ENCODE results near the gene RCBTB2. TPM values are rescaled to one million over a fixed set of nuclear protein-coding genes. Genes with fewer than 3 reads are reported as not detected.

Gene RCBTB2
- total and polyA plus RNA-seq, 12 donors = 9.8 to 36.4 (median 16.9) TPM

DNA sequence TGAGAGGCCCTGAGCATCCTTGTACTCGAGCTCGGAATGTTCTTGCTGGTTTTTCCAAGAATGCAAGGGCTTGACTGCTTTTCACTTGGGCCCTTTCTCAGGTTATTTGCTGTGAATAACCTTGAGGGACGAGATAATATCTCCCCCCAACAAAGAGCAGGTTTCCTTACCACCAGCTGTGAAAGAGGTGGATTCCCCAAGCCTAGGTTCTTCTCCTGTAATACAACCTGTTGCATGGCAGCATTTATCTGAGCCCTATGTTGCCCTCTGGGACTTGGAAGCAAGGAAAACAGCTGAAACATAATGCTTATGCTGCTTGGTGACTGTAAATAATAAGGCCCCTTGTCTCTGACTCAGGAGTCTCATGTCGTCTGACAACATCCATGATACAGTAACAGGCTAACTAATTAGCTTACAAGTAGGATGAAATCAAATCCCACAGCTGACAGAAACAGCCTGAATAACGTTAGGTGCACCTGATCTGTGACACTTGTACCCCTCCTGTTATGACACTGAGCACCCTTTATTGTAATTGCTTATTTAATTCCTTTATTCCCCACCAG lies 43.6 kb upstream of the RCBTB2 start:
- 82 to 94% (median 85%) methylated on average over 5 of the region's 5 CpGs for WGBS, 4 donors
- intact Hi-C loops (cut with DNase I) = loop anchor here (10.0 kb wide), 3 partner anchors 52 to 452 kb away; no protein-coding TSS in a partner anchor
- TF ChIP-seq, protein P1, sequence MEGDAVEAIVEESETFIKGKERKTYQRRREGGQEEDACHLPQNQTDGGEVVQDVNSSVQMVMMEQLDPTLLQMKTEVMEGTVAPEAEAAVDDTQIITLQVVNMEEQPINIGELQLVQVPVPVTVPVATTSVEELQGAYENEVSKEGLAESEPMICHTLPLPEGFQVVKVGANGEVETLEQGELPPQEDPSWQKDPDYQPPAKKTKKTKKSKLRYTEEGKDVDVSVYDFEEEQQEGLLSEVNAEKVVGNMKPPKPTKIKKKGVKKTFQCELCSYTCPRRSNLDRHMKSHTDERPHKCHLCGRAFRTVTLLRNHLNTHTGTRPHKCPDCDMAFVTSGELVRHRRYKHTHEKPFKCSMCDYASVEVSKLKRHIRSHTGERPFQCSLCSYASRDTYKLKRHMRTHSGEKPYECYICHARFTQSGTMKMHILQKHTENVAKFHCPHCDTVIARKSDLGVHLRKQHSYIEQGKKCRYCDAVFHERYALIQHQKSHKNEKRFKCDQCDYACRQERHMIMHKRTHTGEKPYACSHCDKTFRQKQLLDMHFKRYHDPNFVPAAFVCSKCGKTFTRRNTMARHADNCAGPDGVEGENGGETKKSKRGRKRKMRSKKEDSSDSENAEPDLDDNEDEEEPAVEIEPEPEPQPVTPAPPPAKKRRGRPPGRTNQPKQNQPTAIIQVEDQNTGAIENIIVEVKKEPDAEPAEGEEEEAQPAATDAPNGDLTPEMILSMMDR (IDR thresholded peaks at IDR 0.05) = no peak
- no peak for TF ChIP-seq POLR2A (IDR thresholded peaks at IDR 0.05)
- DNase-seq = no peak
- Histone ChIP-seq H3K27ac (no peak overlapping the region), H3K4me1 (replicated peaks in 1 of 2) (peaks cover 7% of the 10 kb centered on the region in 2 donors), H3K9me3 (replicated peaks in 1 of 3) (no peaks in the 10 kb centered on the region), H3K27me3 (no peaks in the 10 kb centered on the region), H3K4me3 (no peak overlapping the region), H3K36me3 (replicated peaks in 1 of 2) (no peaks in the 10 kb centered on the region)

DNA sequence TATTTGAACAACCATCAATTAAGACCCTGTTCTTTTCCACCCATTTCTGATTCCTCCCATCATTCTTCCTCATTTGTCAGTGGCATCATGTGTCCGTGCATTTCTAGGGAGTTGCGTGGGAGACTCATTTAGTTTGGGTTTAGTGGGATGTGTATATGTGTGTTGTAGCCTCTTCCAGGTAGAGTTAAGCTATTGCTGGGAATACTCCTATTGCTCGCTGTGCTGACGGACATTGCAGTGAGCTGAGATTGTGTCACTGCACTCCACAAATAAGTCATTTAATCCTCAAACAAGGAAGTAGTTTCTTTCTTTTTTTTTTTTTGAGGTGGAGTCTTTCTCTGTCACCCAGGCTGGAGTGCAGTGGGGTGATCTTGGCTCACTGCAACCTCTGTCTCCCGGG lies 42.2 kb upstream of the RCBTB2 start:
- Histone ChIP-seq H3K36me3 (replicated peaks in 1 of 2) (no peaks in the 10 kb centered on the region), H3K27ac (peak overlapping the region in 1 of 5 donors; percentile 0), H3K4me3 (no peak overlapping the region), H3K9me3 (replicated peaks in 1 of 3) (no peaks in the 10 kb centered on the region), H3K4me1 (replicated peaks in 1 of 2) (peaks cover 11 to 21% of the 10 kb centered on the region in 2 donors), H3K27me3 (no peaks in the 10 kb centered on the region)
- 74 to 89% (median 78%) methylated on average over 5 of the region's 5 CpGs for WGBS, 4 donors
- TF ChIP-seq POLR2A (IDR thresholded peaks at IDR 0.05) = no peak
- TF ChIP-seq, protein P1 (IDR thresholded peaks at IDR 0.05) = no peak
- intact Hi-C loops (cut with DNase I) = loop anchor here (10.0 kb wide), 3 partner anchors 50 to 450 kb away; no protein-coding TSS in a partner anchor
- peak in 1 of 7 donors; percentile 43 for DNase-seq

DNA sequence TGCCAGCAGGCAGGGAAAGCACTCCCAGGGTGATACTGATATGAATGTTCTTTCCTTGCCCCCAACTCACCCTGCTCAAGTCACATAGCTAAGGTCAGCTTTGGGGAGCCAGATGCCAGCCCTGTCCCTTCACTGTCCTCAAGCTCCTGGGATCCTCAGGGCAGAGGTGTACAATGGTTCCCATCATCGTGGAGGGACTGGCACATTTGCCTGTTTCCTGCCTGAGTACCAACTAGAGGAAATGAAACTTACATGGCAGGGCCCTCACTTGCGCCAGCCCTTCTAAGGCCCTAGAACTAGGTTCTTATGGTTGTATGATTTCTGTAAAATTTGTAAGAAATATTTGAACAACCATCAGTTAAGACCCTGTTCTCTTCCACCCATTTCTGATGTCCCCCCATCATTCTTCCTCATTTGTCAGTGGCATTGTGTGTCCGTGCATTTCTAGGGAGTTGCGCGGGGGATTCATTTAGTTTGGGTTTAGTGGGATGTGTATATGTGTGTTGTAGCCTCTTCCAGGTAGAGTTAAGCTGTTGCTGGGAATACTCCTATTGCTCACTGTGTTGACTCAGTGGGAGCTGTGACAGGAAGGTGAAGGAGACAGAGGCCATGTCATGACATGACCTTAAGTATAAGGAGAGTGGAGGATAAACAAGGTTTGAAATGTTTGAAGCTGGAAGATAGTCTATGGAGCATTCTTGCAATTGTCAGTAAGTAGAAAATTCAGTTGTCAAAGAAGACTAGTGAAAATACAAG lies 41.3 kb upstream of the RCBTB2 start:
- Histone ChIP-seq H3K4me3 (no peak overlapping the region), H3K9me3 (replicated peaks in 1 of 3) (no peaks in the 10 kb centered on the region), H3K27me3 (no peaks in the 10 kb centered on the region), H3K27ac (peak overlapping the region in 2 of 5 donors; percentile 27 to 48), H3K4me1 (replicated peaks in 1 of 2) (peaks cover 11 to 21% of the 10 kb centered on the region in 2 donors), H3K36me3 (replicated peaks in 1 of 2) (no peaks in the 10 kb centered on the region)
- intact Hi-C loops (cut with DNase I) = loop anchor here (10.0 kb wide), 3 partner anchors 49 to 449 kb away; no protein-coding TSS in a partner anchor
- DNase-seq = peak in 1 of 7 donors; percentile 46
- TF ChIP-seq, protein P1 (IDR thresholded peaks at IDR 0.05) = no peak
- TF ChIP-seq POLR2A (IDR thresholded peaks at IDR 0.05) = no peak
- 83 to 90% (median 86%) methylated on average over 5 of the region's 5 CpGs for WGBS, 4 donors

DNA sequence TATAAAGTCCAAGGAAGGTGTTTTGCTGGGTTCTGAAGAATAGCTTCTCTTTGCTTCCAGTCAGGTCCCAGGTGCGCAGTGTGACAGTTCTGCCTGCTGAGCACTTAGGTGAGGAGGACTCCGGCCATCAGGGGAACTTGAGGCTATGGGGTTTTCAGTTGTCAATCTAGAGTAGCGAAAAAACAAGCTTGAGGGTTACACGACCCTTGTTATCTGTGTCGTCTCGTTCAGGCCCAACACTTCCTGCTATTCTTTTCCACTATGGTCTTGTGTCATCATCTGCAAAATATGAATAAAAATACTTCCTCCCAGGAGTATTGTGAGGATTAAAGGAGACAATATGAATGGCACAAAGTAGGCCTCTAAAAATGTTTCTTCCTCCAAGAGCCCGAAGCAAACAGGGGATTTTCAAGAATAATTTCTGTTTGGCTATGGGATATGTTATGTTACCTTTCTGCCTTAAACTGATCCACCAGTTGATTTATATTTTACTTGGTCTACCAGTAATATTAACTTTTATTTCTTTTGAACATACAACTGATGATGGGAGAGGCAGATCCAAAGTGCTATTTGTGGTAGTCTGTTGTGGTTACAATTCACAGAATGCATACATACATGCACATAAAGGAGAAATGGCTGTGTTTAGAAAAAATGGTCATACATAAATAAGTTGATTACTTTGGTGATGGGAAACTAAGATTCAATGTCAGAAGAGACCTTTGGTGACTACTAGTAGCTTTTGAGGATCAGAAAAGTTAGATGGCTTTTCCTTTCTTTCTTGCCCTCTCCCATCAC lies 40.5 kb upstream of the RCBTB2 start:
- H3K27me3 ChIP-seq = no peaks in the 10 kb centered on the region
- H3K4me1 ChIP-seq (replicated peaks in 1 of 2) = peaks cover 13 to 25% of the 10 kb centered on the region in 2 donors
- H3K9me3 ChIP-seq (replicated peaks in 1 of 3) = no peaks in the 10 kb centered on the region
- no peaks in the 10 kb centered on the region for H3K36me3 ChIP-seq (replicated peaks in 1 of 2)
- H3K27ac ChIP-seq = peak overlapping the region in 3 of 5 donors; percentile 27 to 70 (median 41)
- no peak for TF ChIP-seq POLR2A (IDR thresholded peaks at IDR 0.05)
- TF ChIP-seq, protein P1 (IDR thresholded peaks at IDR 0.05) = no peak
- DNase-seq = no peak
- 58 to 68% (median 63%) methylated on average over 7 of the region's 7 CpGs for WGBS, 4 donors
- H3K4me3 ChIP-seq = no peak overlapping the region
- intact Hi-C loops (cut with DNase I) = loop anchor here (10.0 kb wide), 3 partner anchors 49 to 449 kb away; no protein-coding TSS in a partner anchor
